Epithelial cell of alveolus of lung (primary cell): ENCODE measurements around the gene CCDC141. TPM values are rescaled to one million over a fixed set of nuclear protein-coding genes. Genes with fewer than 3 reads are reported as not detected.

Experiments
- total RNA-seq: library from RNA; depleted of rRNA; stranded (reverse); fragments of >200 nt; gene quantifications from 2 replicates; pipeline ENCODE4 v1.2.1, GENCODE V29; 2015

CCDC141 gene
- 0.08 TPM in 1 of 2 replicates, not detected in the other for total RNA-seq

GRCh38 chr2:179049546-179050311 lies at the start of gene CCDC141:
Gene CCDC141 (minus strand): TSS chr2:179050137. CDS start chr2:179049941, 196 bp downstream.

GRCh38 chr2:178807227-178808008 lies 242.5 kb downstream of the CCDC141 start, which contains the start of gene TTN:
Gene TTN (minus strand): TSS chr2:178807423. CDS start chr2:178804642, 2,781 bp downstream.

Other genes starting within 250 kb of the CCDC141 start
- gene TTN, start 242.7 kb downstream of the CCDC141 start, total RNA-seq, result under 0.01 and 2.4 TPM in 2 replicates
- gene SESTD1, start 214.7 kb upstream of the CCDC141 start, total RNA-seq, result 11.5 and 18.3 TPM in 2 replicates